ENCODE data around the gene WWP2. TPM values are rescaled to one million over a fixed set of nuclear protein-coding genes. Genes with fewer than 3 reads are reported as not detected.

Gene WWP2
- total RNA-seq, result 17.8 and 26.8 TPM in 2 replicates

GRCh38 chr16:69761983-69762813 lies at the start of gene WWP2:
TSS of gene WWP2 (plus strand) at chr16:69762332. CDS start at chr16:69787011, 24,679 bp downstream.

GRCh38 chr16:69726313-69727060 lies 35.6 kb upstream of the WWP2 start, which contains the start of gene NQO1:
TSS of gene NQO1 (minus strand) at chr16:69726560. CDS start at chr16:69726439, 121 bp downstream.

GRCh38 chr16:69754469-69755310 lies 7.4 kb upstream of the WWP2 start, which contains the start of gene NOB1:
TSS of gene NOB1 (minus strand) at chr16:69754926. CDS start at chr16:69754910, 16 bp downstream.

GRCh38 chr16:69951017-69951671 lies 189.0 kb downstream of the WWP2 start, which contains the start of gene CLEC18A:
TSS of gene CLEC18A (plus strand) at chr16:69951334. CDS start at chr16:69951367, 33 bp downstream.

Other genes starting within 250 kb of the WWP2 start
- 11.6 and 36.7 TPM in 2 replicates for gene NFAT5, start 196.4 kb upstream of the WWP2 start, total RNA-seq
- 76.2 and 98.0 TPM in 2 replicates for gene NQO1, start 35.8 kb upstream of the WWP2 start, total RNA-seq
- 32.2 and 32.8 TPM in 2 replicates for gene NOB1, start 7.4 kb upstream of the WWP2 start, total RNA-seq
- 0.34 and 0.85 TPM in 2 replicates for gene CLEC18A, start 189.0 kb downstream of the WWP2 start, total RNA-seq

Measured in nasal cavity respiratory epithelium epithelial cell of viscerocranial mucosa (primary cell).